ENCODE measurements around the gene CHCHD4. TPM values are rescaled to one million over a fixed set of nuclear protein-coding genes. Genes with fewer than 3 reads are reported as not detected.

The CHCHD4 gene
- total RNA-seq, 1 experiment from 2014 or later: 33.5 TPM

DNA sequence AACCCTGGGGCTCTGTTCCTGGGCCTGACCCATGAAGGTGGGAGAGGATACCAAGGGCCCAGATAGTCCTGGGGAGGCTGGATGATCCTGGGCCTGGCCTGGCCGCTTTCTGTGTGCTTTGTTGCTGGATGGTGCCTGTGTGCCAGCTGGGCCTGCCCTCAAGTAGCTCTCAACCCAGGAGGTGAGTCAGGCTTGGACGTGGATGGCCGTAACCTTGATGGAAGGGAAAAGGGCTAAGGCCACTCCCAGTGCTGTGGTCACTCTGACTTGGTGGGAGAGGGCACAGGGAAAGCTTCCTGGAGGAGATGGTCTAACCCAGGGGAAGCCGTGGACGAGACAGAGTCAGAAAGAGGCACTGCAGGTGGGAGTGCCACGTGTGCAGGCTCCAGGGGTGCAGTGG, 9.6 kb upstream of the CHCHD4 start:
- CTCF ChIA-PET: no interaction called here
- POLR2A ChIA-PET (ENCODE audit: low non-redundant PET): no interaction called here
- Histone ChIP-seq H3K4me1 (ENCODE audit: insufficient read depth, low read length, poor library complexity, severe bottlenecking) (no peaks in the 10 kb centered on the region), H3K27ac (ENCODE audit: low read depth, low read length, poor library complexity, severe bottlenecking) (no peak overlapping the region), H3K36me3 (ENCODE audit: insufficient read depth, low read length, poor library complexity, severe bottlenecking) (peaks cover 65% of the 10 kb centered on the region), H3K4me3 (ENCODE audit: low read depth, low read length, poor library complexity, severe bottlenecking) (no peak overlapping the region), H3K27me3 (replicated peaks; ENCODE audit: insufficient read depth, low read depth, low read length, poor library complexity) (no peaks in the 10 kb centered on the region), H3K9me3 (ENCODE audit: low read depth, low read length, poor library complexity, severe bottlenecking) (no peaks in the 10 kb centered on the region)
- TF ChIP-seq, protein P1, sequence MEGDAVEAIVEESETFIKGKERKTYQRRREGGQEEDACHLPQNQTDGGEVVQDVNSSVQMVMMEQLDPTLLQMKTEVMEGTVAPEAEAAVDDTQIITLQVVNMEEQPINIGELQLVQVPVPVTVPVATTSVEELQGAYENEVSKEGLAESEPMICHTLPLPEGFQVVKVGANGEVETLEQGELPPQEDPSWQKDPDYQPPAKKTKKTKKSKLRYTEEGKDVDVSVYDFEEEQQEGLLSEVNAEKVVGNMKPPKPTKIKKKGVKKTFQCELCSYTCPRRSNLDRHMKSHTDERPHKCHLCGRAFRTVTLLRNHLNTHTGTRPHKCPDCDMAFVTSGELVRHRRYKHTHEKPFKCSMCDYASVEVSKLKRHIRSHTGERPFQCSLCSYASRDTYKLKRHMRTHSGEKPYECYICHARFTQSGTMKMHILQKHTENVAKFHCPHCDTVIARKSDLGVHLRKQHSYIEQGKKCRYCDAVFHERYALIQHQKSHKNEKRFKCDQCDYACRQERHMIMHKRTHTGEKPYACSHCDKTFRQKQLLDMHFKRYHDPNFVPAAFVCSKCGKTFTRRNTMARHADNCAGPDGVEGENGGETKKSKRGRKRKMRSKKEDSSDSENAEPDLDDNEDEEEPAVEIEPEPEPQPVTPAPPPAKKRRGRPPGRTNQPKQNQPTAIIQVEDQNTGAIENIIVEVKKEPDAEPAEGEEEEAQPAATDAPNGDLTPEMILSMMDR (conservative IDR thresholded peaks at IDR 0.05; ENCODE audit: low read depth, low read length): no peak
- intact Hi-C loops (cut with micrococcal nuclease; ENCODE audit: unreplicated experiment): no loop called here
- no TSS peak for BruUV-seq (replicated peaks)
- no peak for DNase-seq (ENCODE audit: low spot score)

DNA sequence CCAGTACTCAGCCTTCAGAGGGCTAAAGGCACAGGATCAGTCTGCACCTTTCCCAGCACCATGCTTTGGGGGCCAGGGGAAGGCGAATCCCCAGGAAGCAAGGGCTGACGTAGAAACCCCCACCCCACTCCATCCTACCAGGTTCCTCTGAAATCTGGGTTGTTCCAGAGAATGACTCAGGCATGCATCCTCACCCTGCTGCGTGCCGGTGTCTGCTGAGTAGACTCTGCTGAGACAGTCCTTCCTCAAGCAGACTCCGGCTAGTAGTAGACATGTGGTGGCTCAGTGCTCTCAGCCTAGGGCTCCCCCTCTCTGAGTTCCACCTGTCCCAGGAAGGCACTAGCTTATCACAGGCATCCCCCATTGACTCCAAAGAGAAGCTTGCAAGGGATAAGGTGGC, 9.2 kb upstream of the CHCHD4 start:
- DNase-seq (ENCODE audit: low spot score): no peak
- TF ChIP-seq, protein P1 (conservative IDR thresholded peaks at IDR 0.05; ENCODE audit: low read depth, low read length): no peak
- TF ChIP-seq EZH2 (IDR thresholded peaks at IDR 0.05; ENCODE audit: borderline replicate concordance, low read depth, low read length, poor library complexity, severe bottlenecking): no peak
- Histone ChIP-seq H3K4me1 (ENCODE audit: insufficient read depth, low read length, poor library complexity, severe bottlenecking) (no peaks in the 10 kb centered on the region), H3K9me3 (ENCODE audit: low read depth, low read length, poor library complexity, severe bottlenecking) (no peaks in the 10 kb centered on the region), H3K36me3 (ENCODE audit: insufficient read depth, low read length, poor library complexity, severe bottlenecking) (peaks cover 69% of the 10 kb centered on the region), H3K27ac (ENCODE audit: low read depth, low read length, poor library complexity, severe bottlenecking) (no peak overlapping the region), H3K4me3 (ENCODE audit: low read depth, low read length, poor library complexity, severe bottlenecking) (no peak overlapping the region), H3K27me3 (replicated peaks; ENCODE audit: insufficient read depth, low read depth, low read length, poor library complexity) (no peaks in the 10 kb centered on the region)
- ChIA-PET POLR2A (ENCODE audit: low non-redundant PET) (no interaction called here), CTCF (no interaction called here)
- intact Hi-C loops (cut with micrococcal nuclease; ENCODE audit: unreplicated experiment): no loop called here
- BruUV-seq (replicated peaks): no TSS peak

DNA sequence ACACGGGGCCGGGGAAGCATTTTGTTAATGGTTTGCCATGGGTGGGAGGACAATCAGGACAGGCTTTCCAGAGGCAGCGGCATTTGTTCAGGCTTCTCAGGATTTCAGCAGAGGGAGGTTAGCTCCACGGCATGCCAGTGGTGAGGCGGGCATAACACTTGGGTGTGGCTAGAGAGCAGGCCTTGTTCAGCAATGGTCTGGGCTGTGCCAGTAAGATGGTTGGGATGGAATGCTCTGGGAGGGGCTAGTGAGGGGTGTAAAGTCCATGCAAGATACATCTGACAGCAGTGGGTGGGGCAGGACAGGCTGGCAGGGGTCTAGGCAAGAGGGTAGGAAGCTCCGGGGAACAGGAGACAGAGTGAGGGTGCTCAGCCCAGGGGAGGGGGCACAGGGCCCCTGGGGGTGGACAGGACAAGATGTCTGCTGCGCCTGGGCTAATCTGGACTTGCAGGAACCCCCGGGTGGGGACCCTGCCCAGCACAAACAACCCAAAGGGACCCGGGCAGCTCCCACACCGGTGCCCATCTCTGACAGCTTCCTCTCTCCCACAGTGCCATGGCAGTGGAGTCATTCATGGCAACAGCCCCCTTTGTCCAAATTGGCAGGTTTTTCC, 8.6 kb upstream of the CHCHD4 start:
- Histone ChIP-seq H3K9me3 (ENCODE audit: low read depth, low read length, poor library complexity, severe bottlenecking) (no peaks in the 10 kb centered on the region), H3K27me3 (replicated peaks; ENCODE audit: insufficient read depth, low read depth, low read length, poor library complexity) (no peaks in the 10 kb centered on the region), H3K4me3 (ENCODE audit: low read depth, low read length, poor library complexity, severe bottlenecking) (no peak overlapping the region), H3K4me1 (ENCODE audit: insufficient read depth, low read length, poor library complexity, severe bottlenecking) (no peaks in the 10 kb centered on the region), H3K27ac (ENCODE audit: low read depth, low read length, poor library complexity, severe bottlenecking) (no peak overlapping the region), H3K36me3 (ENCODE audit: insufficient read depth, low read length, poor library complexity, severe bottlenecking) (peaks cover 74% of the 10 kb centered on the region)
- ChIA-PET POLR2A (ENCODE audit: low non-redundant PET) (no interaction called here), CTCF (no interaction called here)
- no TSS peak for BruUV-seq (replicated peaks)
- TF ChIP-seq, protein P1 (conservative IDR thresholded peaks at IDR 0.05; ENCODE audit: low read depth, low read length): no peak
- no peak for TF ChIP-seq EZH2 (IDR thresholded peaks at IDR 0.05; ENCODE audit: borderline replicate concordance, low read depth, low read length, poor library complexity, severe bottlenecking)
- DNase-seq (ENCODE audit: low spot score): no peak
- intact Hi-C loops (cut with micrococcal nuclease; ENCODE audit: unreplicated experiment): no loop called here
